GM19395 (cell line): Measurements from ENCODE around the gene G0S2.

Experiments
- ATAC-seq: cut with Tn5 transposase; IDR thresholded peaks from one replicate; pipeline ENCODE4 v1.9.1; 2021; ENCODE audit warnings: mild to moderate bottlenecking, moderate library complexity; ENCODE audit not compliant: unreplicated experiment

Gene G0S2

GRCh38 chr1:209714338-209714737 is 39.1 kb downstream of the G0S2 start:
- no peak for ATAC-seq

DNA sequence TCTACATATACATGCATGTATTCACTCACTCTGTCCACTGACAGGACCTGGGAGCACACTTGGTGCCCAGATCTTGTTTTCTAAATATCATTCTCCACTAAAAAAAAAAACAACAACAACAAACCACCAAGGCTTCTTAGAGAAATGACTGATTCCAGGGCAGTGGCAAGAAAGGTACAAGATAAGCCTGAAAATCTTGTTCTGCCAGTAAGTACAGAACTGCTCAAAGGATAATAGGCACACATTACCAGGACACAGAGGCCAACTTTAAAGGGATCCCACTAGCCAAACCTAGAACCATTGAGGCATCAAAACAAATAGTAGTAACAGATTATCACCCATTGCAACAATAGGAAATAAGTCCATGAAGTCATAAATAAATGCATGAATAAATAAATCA is 40.1 kb downstream of the G0S2 start:
- ATAC-seq, result no peak

GRCh38 chr1:209717818-209718217 is 42.6 kb downstream of the G0S2 start:
- no peak for ATAC-seq

GRCh38 chr1:209720326-209720725 is 45.1 kb downstream of the G0S2 start:
- no peak for ATAC-seq

DNA sequence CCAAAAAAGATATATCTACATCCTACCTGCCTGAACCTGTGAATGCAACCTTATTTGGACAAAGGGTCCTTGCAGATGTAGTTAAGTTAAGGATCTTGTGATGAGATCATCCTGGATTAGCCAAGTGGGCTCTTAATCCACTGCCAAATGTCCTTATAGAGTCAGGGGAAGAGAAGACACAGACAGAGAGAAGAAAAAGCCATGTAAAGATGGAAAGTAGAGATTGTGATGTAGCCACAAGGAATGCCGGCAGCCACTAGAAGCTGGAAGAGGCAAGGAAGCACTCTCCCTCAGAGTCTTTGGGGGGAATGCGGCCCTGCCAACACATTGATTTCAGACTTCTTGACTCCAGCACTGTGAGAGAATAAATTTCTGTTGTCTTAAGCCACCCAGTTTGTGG is 45.6 kb downstream of the G0S2 start:
- ATAC-seq, result no peak

GRCh38 chr1:209721323-209721722 is 46.1 kb downstream of the G0S2 start:
- no peak for ATAC-seq

- ATAC-seq, result no peak
Measured at GRCh38 chr1:209723265-209723664, 48.1 kb downstream of the G0S2 start.

- peak; percentile 51 for ATAC-seq
Measured at GRCh38 chr1:209723756-209724693, 48.8 kb downstream of the G0S2 start.
